A673 (cell line): ENCODE measurements around the gene FUZ.

Experiments
- CTCF ChIP-seq: fragments of 300-800, 200-600 bp; sonication (generic); conservative IDR thresholded peaks from 2 replicates; pipeline ENCODE4 v1.5.1; 2017; ENCODE audit warnings: low read depth, mild to moderate bottlenecking, antibody characterized with exemption, low read length, moderate library complexity, mixed read lengths
- EZH2 ChIP-seq: fragments of 200-600 bp; sonication (generic); IDR thresholded peaks from 2 replicates; pipeline ENCODE4 v1.6.1; 2017; ENCODE audit warnings: borderline replicate concordance, low read depth, mild to moderate bottlenecking, mixed read lengths, antibody characterized with exemption, low read length; ENCODE audit not compliant: poor library complexity, severe bottlenecking

GRCh38 chr19:49827034-49827433, 13.9 kb upstream of the FUZ start:
- no peak for TF ChIP-seq CTCF
- TF ChIP-seq EZH2, result no peak
